Liver (tissue), 9 donors: ENCODE results near the gene MARCHF7. TPM values are rescaled to one million over a fixed set of nuclear protein-coding genes. Genes with fewer than 3 reads are reported as not detected.
A peak's percentile ranks its signal among the peaks of the same experiment; 100 is the strongest.
"Not testable (repeated sequence)": the region's sequence is repeated elsewhere in the genome, so short reads cannot be mapped to it uniquely, and the experiment has no call there.

ENCODE experiments used
- DNase-seq: peaks from one replicate; pipeline ENCODE4 v3.0.0-alpha.2; 2017; ENCODE audit warnings: low spot score
- H3K27ac ChIP-seq, 2 donors: one replicate each; pipeline ENCODE4 v1.7.0; 2013; ENCODE audit warnings: inconsistent platforms in 2 of 2, low read length in 2 of 2, control low read depth in 1 of 2, low read depth in 1 of 2, mild to moderate bottlenecking in 1 of 2
- H3K27me3 ChIP-seq, 4 donors: one replicate each; pipeline versions ENCODE4 v1.6.1 to v1.7.0; 2013; ENCODE audit warnings: low read length in 3 of 4, inconsistent platforms in 1 of 4, mild to moderate bottlenecking in 1 of 4, moderate library complexity in 1 of 4; ENCODE audit not compliant: control insufficient read depth in 4 of 4, insufficient read depth in 4 of 4
- H3K36me3 ChIP-seq, 4 donors: one replicate each; pipeline versions ENCODE4 v1.6.1 to v1.7.0; 2013; ENCODE audit warnings: low read length in 3 of 4, mild to moderate bottlenecking in 3 of 4, low read depth in 1 of 4, moderate library complexity in 1 of 4; ENCODE audit not compliant: control insufficient read depth in 4 of 4, insufficient read depth in 3 of 4
- H3K4me1 ChIP-seq, 4 donors: one replicate each; pipeline versions ENCODE4 v1.6.1 to v1.7.0; 2013; ENCODE audit warnings: low read length in 3 of 4, mild to moderate bottlenecking in 3 of 4, moderate library complexity in 1 of 4; ENCODE audit not compliant: control insufficient read depth in 4 of 4, insufficient read depth in 4 of 4
- H3K4me3 ChIP-seq, 3 donors: one replicate each; pipeline versions ENCODE4 v1.6.1 to v1.7.0; 2013; ENCODE audit warnings: low read length in 3 of 3, control low read depth in 1 of 3, low read depth in 1 of 3, mild to moderate bottlenecking in 1 of 3
- H3K9ac ChIP-seq, 2 donors: one replicate each; pipeline ENCODE4 v1.7.0; 2013; ENCODE audit warnings: low read length in 2 of 2, mild to moderate bottlenecking in 2 of 2, moderate library complexity in 2 of 2, control low read depth in 1 of 2, low read depth in 1 of 2
- H3K9me3 ChIP-seq, 4 donors: one replicate each; pipeline versions ENCODE4 v1.6.1 to v1.7.0; 2013; ENCODE audit warnings: low read length in 3 of 4; ENCODE audit not compliant: control insufficient read depth in 4 of 4
- FOXA2 ChIP-seq: IDR thresholded peaks from 2 replicates; pipeline ENCODE4 v1.6.1; 2016; ENCODE audit warnings: antibody characterized with exemption
- JUND ChIP-seq, 2 donors: IDR thresholded peaks; 2 replicates each; pipeline ENCODE4 v1.6.1; 2016; ENCODE audit warnings: antibody characterized with exemption in 2 of 2
- MAX ChIP-seq: IDR thresholded peaks from 2 replicates; pipeline ENCODE4 v1.6.1; 2016; ENCODE audit warnings: antibody characterized with exemption
- NR2F2 ChIP-seq: IDR thresholded peaks from 2 replicates; pipeline ENCODE4 v1.6.1; 2016; ENCODE audit warnings: antibody characterized with exemption
- RXRA ChIP-seq, 2 donors: IDR thresholded peaks; 2 replicates each; pipeline ENCODE4 v1.6.1; 2017 to 2018; ENCODE audit warnings: antibody characterized with exemption in 2 of 2, mild to moderate bottlenecking in 1 of 2
- YY1 ChIP-seq: IDR thresholded peaks from 2 replicates; pipeline ENCODE4 v1.6.1; 2016; ENCODE audit warnings: antibody characterized with exemption, mild to moderate bottlenecking
- WGBS: extraction: QIAGEN DNeasy Blood & Tissue Kit; methylation state at CpG from one replicate; pipeline ENCODE4 v1.1.7; 2013; 5-methylcytosine and 5-hydroxymethylcytosine counted together
- polyA plus RNA-seq, 2 donors: library from polyadenylated mRNA; stranded (reverse) in 1 of 2; unstranded in 1 of 2; fragments of 200-250 nt in 1 of 2; fragments of >200 nt in 1 of 2; fragmentation: Nextera tagmentation in 1 of 2; extraction: Ambion mirVana in 1 of 2; gene quantifications; one replicate each; pipeline versions ENCODE4 v1.2.1 to v1.2.3, GENCODE V29; 2013 to 2015
- total RNA-seq, 2 donors: library from RNA; depleted of rRNA; stranded (reverse); fragments of >200 nt; gene quantifications; one replicate each; pipeline ENCODE4 v1.2.3, GENCODE V29; 2014
- TF ChIP-seq, protein P1 (sequence below): IDR thresholded peaks from 2 replicates; pipeline ENCODE4 v1.6.1; 2016; ENCODE audit warnings: antibody characterized with exemption
- TF ChIP-seq, protein P2 (sequence below): IDR thresholded peaks from 2 replicates; pipeline ENCODE4 v1.6.1; 2016; ENCODE audit warnings: antibody characterized with exemption, mild to moderate bottlenecking
- TF ChIP-seq, protein P3 (sequence below): fragments of 150-350 bp; IDR thresholded peaks from 2 replicates; pipeline ENCODE4 v1.5.1; 2017; ENCODE audit warnings: improper control_type of control experiment, low read depth, low read length; ENCODE audit not compliant: missing input control
- TF ChIP-seq, protein P4 (sequence below): IDR thresholded peaks from 2 replicates; pipeline ENCODE4 v1.6.1; 2016; ENCODE audit warnings: antibody characterized with exemption
- donor health status: healthy.
- donor health status: healthy.
- donor health status: healthy.
- donor health status: healthy.
- donor health status: healthy.

MARCHF7 gene
- total and polyA plus RNA-seq, 4 donors: 16.9 to 57.6 (median 37.5) TPM

- Histone ChIP-seq H3K9me3 (no peaks in the 10 kb centered on the region), H3K4me3 (no peak overlapping the region), H3K36me3 (peaks cover 7 to 43% (median 26%) of the 10 kb centered on the region in 4 donors), H3K27me3 (no peaks in the 10 kb centered on the region), H3K4me1 (no peaks in the 10 kb centered on the region), H3K27ac (no peak overlapping the region), H3K9ac (no peak overlapping the region)
- TF ChIP-seq, protein P1, sequence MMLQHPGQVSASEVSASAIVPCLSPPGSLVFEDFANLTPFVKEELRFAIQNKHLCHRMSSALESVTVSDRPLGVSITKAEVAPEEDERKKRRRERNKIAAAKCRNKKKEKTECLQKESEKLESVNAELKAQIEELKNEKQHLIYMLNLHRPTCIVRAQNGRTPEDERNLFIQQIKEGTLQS: no peak
- TF ChIP-seq, protein P2, sequence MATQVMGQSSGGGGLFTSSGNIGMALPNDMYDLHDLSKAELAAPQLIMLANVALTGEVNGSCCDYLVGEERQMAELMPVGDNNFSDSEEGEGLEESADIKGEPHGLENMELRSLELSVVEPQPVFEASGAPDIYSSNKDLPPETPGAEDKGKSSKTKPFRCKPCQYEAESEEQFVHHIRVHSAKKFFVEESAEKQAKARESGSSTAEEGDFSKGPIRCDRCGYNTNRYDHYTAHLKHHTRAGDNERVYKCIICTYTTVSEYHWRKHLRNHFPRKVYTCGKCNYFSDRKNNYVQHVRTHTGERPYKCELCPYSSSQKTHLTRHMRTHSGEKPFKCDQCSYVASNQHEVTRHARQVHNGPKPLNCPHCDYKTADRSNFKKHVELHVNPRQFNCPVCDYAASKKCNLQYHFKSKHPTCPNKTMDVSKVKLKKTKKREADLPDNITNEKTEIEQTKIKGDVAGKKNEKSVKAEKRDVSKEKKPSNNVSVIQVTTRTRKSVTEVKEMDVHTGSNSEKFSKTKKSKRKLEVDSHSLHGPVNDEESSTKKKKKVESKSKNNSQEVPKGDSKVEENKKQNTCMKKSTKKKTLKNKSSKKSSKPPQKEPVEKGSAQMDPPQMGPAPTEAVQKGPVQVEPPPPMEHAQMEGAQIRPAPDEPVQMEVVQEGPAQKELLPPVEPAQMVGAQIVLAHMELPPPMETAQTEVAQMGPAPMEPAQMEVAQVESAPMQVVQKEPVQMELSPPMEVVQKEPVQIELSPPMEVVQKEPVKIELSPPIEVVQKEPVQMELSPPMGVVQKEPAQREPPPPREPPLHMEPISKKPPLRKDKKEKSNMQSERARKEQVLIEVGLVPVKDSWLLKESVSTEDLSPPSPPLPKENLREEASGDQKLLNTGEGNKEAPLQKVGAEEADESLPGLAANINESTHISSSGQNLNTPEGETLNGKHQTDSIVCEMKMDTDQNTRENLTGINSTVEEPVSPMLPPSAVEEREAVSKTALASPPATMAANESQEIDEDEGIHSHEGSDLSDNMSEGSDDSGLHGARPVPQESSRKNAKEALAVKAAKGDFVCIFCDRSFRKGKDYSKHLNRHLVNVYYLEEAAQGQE: no peak
- WGBS: 93% methylated on average over 6 of the region's 6 CpGs
- DNase-seq: no peak
Measured at GRCh38 chr2:159742846-159743245, 30.5 kb downstream of the MARCHF7 start.

DNA sequence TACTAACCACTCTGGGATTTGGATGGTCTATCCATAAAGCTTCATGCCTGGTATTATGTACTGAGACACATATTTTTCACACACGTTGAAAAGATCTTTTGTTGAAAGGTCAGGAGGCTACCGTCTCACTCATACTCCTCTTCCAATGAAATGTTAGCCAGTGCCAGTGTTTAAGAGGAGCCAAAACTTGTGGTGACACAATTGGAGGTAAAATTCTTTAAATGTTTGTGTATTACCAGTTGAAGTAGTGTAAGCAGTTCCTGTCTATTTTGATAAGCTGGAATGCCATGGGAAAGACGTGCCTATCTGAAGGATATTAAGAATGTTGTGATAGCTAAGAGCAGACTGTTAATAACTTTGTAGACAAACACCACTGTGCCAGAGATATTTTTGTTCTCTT lies 32.1 kb downstream of the MARCHF7 start:
- Histone ChIP-seq H3K27ac (no peak overlapping the region), H3K9ac (no peak overlapping the region), H3K4me1 (no peaks in the 10 kb centered on the region), H3K4me3 (no peak overlapping the region), H3K27me3 (no peaks in the 10 kb centered on the region), H3K36me3 (peaks cover 6 to 37% (median 32%) of the 10 kb centered on the region in 4 donors), H3K9me3 (no peaks in the 10 kb centered on the region)
- TF ChIP-seq, protein P3, sequence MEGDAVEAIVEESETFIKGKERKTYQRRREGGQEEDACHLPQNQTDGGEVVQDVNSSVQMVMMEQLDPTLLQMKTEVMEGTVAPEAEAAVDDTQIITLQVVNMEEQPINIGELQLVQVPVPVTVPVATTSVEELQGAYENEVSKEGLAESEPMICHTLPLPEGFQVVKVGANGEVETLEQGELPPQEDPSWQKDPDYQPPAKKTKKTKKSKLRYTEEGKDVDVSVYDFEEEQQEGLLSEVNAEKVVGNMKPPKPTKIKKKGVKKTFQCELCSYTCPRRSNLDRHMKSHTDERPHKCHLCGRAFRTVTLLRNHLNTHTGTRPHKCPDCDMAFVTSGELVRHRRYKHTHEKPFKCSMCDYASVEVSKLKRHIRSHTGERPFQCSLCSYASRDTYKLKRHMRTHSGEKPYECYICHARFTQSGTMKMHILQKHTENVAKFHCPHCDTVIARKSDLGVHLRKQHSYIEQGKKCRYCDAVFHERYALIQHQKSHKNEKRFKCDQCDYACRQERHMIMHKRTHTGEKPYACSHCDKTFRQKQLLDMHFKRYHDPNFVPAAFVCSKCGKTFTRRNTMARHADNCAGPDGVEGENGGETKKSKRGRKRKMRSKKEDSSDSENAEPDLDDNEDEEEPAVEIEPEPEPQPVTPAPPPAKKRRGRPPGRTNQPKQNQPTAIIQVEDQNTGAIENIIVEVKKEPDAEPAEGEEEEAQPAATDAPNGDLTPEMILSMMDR: no peak
- TF ChIP-seq JUND (IDR thresholded peaks at IDR 0.05) (no peak), NR2F2 (peak; percentile 38)
- no peak for DNase-seq
- 79% methylated on average over 3 of the region's 3 CpGs for WGBS

DNA sequence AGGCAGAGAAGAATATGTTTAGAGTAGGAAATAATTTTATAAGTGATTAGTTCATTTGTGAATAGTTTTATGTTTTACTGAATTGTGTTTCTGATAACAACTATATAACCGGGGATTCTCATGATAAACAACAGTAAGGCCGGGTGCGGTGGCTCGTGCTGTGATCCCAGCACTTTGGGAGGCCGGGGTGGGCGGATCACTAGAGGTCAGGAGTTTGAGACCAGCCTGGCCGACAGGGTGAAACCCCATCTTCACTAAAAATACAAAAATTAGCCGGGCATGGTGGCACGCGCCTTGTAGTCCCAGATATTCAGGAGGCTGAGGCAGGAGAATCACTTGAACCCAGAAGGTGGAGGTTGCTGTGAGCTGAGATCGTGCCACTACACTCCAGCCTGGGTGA lies 32.9 kb downstream of the MARCHF7 start:
- not testable (repeated sequence) for H3K9ac ChIP-seq, DNase-seq, H3K27me3 ChIP-seq, H3K4me3 ChIP-seq, H3K9me3 ChIP-seq, H3K4me1 ChIP-seq, H3K27ac ChIP-seq
- WGBS: 97% methylated on average over 11 of the region's 11 CpGs
- H3K36me3 ChIP-seq: peaks cover 8 to 41% (median 33%) of the 10 kb centered on the region in 4 donors

- peaks cover 6 to 54% (median 39%) of the 10 kb centered on the region in 4 donors for H3K36me3 ChIP-seq
- TF ChIP-seq, protein P4, sequence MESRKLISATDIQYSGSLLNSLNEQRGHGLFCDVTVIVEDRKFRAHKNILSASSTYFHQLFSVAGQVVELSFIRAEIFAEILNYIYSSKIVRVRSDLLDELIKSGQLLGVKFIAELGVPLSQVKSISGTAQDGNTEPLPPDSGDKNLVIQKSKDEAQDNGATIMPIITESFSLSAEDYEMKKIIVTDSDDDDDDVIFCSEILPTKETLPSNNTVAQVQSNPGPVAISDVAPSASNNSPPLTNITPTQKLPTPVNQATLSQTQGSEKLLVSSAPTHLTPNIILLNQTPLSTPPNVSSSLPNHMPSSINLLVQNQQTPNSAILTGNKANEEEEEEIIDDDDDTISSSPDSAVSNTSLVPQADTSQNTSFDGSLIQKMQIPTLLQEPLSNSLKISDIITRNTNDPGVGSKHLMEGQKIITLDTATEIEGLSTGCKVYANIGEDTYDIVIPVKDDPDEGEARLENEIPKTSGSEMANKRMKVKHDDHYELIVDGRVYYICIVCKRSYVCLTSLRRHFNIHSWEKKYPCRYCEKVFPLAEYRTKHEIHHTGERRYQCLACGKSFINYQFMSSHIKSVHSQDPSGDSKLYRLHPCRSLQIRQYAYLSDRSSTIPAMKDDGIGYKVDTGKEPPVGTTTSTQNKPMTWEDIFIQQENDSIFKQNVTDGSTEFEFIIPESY: no peak
- TF ChIP-seq YY1 (no peak), FOXA2 (no peak), MAX (no peak), RXRA (IDR thresholded peaks at IDR 0.05) (no peak)
- TF ChIP-seq, protein P1: no peak
- TF ChIP-seq, protein P2: no peak
Measured at GRCh38 chr2:159748089-159748488, 35.8 kb downstream of the MARCHF7 start.

More at GRCh38 chr2:159748089-159748488, 35.8 kb downstream of the MARCHF7 start:
- 94% methylated on average over 9 of the region's 9 CpGs for WGBS
- no peaks in the 10 kb centered on the region for H3K4me1 ChIP-seq
- H3K4me3 ChIP-seq: no peak overlapping the region
- DNase-seq: no peak
- H3K27ac ChIP-seq: no peak overlapping the region
- no peaks in the 10 kb centered on the region for H3K9me3 ChIP-seq
- no peaks in the 10 kb centered on the region for H3K27me3 ChIP-seq
- H3K9ac ChIP-seq: no peak overlapping the region
